ENCODE measurements around the gene ZFYVE28.
"Not testable (repeated sequence)": the region's sequence is repeated elsewhere in the genome, so short reads cannot be mapped to it uniquely, and the experiment has no call there.

The ZFYVE28 gene

GRCh38 chr4:2446656-2447564 lies 28.5 kb upstream of the ZFYVE28 start:
- no peak for DNase-seq (ENCODE audit: low spot score)

- DNase-seq (ENCODE audit: low spot score) = no peak
These were observed 27.1 kb upstream of the ZFYVE28 start for GRCh38 chr4:2445571-2445970.

- no peak for DNase-seq (ENCODE audit: low spot score)
These were observed 26.7 kb upstream of the ZFYVE28 start for GRCh38 chr4:2445130-2445529.

GRCh38 chr4:2443956-2444740 lies 25.7 kb upstream of the ZFYVE28 start:
- DNase-seq (ENCODE audit: low spot score) = no peak

- no peak for DNase-seq (ENCODE audit: low spot score)
These were observed 24.8 kb upstream of the ZFYVE28 start for GRCh38 chr4:2443061-2443730.

- DNase-seq (ENCODE audit: low spot score) = no peak
These were observed 23.9 kb upstream of the ZFYVE28 start for GRCh38 chr4:2442175-2442993.

- DNase-seq (ENCODE audit: low spot score) = peak; percentile 65
These were observed 23.1 kb upstream of the ZFYVE28 start for GRCh38 chr4:2441393-2442174.

- no peak for DNase-seq (ENCODE audit: low spot score)
These were observed 20.6 kb upstream of the ZFYVE28 start for GRCh38 chr4:2438822-2439718.

GRCh38 chr4:2437475-2438215 lies 19.2 kb upstream of the ZFYVE28 start:
- DNase-seq (ENCODE audit: low spot score) = no peak

- no peak for DNase-seq (ENCODE audit: low spot score)
These were observed 18.5 kb upstream of the ZFYVE28 start for GRCh38 chr4:2436761-2437474.

GRCh38 chr4:2436301-2436700 lies 17.9 kb upstream of the ZFYVE28 start:
- no peak for DNase-seq (ENCODE audit: low spot score)

- no peak for DNase-seq (ENCODE audit: low spot score)
These were observed 16.0 kb upstream of the ZFYVE28 start for GRCh38 chr4:2434420-2434819.

GRCh38 chr4:2433609-2434350 lies 15.3 kb upstream of the ZFYVE28 start:
- DNase-seq (ENCODE audit: low spot score) = no peak

- DNase-seq (ENCODE audit: low spot score) = peak; percentile 79
These were observed 14.6 kb upstream of the ZFYVE28 start for GRCh38 chr4:2432991-2433530.

- no peak for DNase-seq (ENCODE audit: low spot score)
These were observed 13.6 kb upstream of the ZFYVE28 start for GRCh38 chr4:2432004-2432403.

- not testable (repeated sequence) for DNase-seq (ENCODE audit: low spot score)
These were observed 11.7 kb upstream of the ZFYVE28 start for GRCh38 chr4:2429945-2430757.

Data from kidney tubule cell (primary cell).